ENCODE data around the gene SYF2.
A peak's percentile ranks its signal among the peaks of the same experiment; 100 is the strongest.
"Not testable (repeated sequence)": the region's sequence is repeated elsewhere in the genome, so short reads cannot be mapped to it uniquely, and the experiment has no call there.

- TF ChIP-seq CTCF (conservative IDR thresholded peaks at IDR 0.05; ENCODE audit: low read depth, low read length) (peak; percentile 29; the same call in 1 of the 2 replicates), RAD21 (IDR thresholded peaks at IDR 0.05; ENCODE audit: low read length) (peak; percentile 41), CEBPB (IDR thresholded peaks at IDR 0.05; ENCODE audit: low read depth, low read length) (peak; percentile 34; the same call in 1 of the 2 replicates)
- TF ChIP-seq MAZ (IDR thresholded peaks at IDR 0.05; ENCODE audit: borderline replicate concordance, low read depth, low read length); MAFK (IDR thresholded peaks at IDR 0.05; ENCODE audit: low read depth, low read length); MXI1 (IDR thresholded peaks at IDR 0.05; ENCODE audit: borderline replicate concordance, low read depth, low read length); USF2 (IDR thresholded peaks at IDR 0.05; ENCODE audit: low read depth, low read length); RCOR1 (IDR thresholded peaks at IDR 0.05; ENCODE audit: insufficient replicate concordance, low read length); POLR2A (IDR thresholded peaks at IDR 0.05; ENCODE audit: low read depth, low read length); RFX5 (IDR thresholded peaks at IDR 0.05; ENCODE audit: low read depth, low read length); SMC3 (IDR thresholded peaks at IDR 0.05; ENCODE audit: low read depth, low read length); NFE2L2 (IDR thresholded peaks at IDR 0.05; ENCODE audit: low read depth, low read length): not testable (repeated sequence)
Measured at GRCh38 chr1:25259813-25260212, 27.5 kb upstream of the SYF2 start.
